GM18868 (cell line): ENCODE results near the gene PER3.

Experiments used
- ATAC-seq: cut with Tn5 transposase; IDR thresholded peaks from one replicate; pipeline ENCODE4 v1.9.1; 2021; ENCODE audit warnings: mild to moderate bottlenecking, moderate library complexity; ENCODE audit not compliant: unreplicated experiment

PER3 gene

GRCh38 chr1:7869136-7869920 is 85.2 kb downstream of the PER3 start:
- ATAC-seq, result no peak

DNA sequence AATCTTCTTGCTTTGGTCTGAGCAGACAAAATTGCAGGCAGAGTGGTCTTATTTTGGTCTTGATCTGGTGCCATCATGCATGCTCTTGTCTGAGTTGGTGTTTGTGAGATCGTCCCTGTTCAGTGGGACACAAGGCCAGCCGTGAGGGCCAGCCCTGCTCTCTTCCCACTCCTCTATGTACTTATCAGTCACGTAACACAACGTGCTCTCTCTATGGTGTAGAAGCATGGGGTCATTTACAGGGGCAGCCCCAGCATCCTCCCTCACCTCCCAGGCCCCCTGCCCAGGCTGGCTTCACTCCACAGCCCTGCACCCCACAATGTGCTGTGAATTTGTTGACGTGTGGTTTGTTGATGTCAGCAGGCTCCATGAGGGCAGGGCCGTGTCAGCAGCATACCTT is 87.0 kb downstream of the PER3 start:
- ATAC-seq, result no peak

- ATAC-seq, result no peak
Measured at GRCh38 chr1:7873801-7874795, 90.0 kb downstream of the PER3 start.

- no peak for ATAC-seq
Measured at GRCh38 chr1:7878027-7878426, 93.9 kb downstream of the PER3 start.

GRCh38 chr1:7879228-7879627 is 95.1 kb downstream of the PER3 start:
- no peak for ATAC-seq

DNA sequence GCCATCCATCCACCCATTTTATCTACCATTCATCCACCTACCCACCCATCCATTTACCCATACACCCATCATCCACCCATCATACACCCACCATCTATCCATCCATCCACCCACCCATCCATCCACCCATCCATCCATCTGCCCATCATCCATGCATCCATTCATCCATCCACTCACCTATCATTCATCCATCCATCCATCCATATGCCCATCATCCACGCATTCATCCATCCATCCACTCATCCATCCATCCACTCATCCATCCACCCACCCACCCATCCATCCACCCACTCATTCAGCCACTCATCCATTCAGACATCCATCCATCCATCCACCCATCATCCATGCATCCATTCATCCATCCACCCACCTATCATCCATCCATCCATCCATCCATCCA is 100.7 kb downstream of the PER3 start:
- no peak for ATAC-seq

DNA sequence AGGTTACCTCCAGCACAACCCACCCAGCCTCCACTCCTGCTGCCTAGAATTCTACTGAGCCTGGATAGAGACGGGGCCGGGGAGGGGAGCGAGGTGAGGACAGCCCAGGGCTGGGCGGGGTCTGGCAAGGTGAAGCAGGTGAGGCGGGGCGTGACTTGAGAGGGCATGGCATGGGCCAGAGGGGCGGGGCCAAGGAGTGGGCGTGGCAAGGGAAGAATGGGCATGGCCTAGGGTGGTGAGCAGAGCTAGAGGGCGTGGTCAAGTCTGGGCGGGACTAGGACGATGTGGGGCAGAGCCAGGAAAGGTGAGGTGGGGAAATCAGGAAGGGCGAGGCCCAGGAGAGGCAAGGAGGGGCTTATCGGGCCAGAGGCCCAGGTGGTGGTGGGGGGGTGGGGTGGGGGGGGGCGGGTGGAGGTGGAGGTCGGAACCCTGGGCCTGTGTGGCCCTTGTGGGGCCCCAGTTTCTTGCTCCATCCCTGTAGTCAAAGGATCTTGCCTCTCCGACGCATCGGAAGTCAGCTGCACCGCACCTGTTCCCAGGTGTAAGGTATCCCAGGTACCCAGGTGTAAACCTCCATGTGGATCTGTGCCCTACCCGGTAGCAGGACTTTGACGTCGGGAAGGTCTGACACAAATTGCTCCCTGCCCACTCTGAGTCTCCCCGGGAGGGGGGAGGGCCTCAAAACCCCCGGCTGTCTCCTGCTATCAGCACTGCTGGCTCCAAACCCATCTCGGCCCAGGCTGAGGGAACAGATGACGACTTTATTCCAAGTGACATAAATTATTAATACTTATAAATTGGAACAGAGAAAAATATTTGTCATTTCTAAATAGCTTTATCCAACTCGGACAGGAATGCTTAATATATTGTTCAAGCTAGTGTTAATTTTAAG is 101.7 kb downstream of the PER3 start:
- ATAC-seq, result no peak

DNA sequence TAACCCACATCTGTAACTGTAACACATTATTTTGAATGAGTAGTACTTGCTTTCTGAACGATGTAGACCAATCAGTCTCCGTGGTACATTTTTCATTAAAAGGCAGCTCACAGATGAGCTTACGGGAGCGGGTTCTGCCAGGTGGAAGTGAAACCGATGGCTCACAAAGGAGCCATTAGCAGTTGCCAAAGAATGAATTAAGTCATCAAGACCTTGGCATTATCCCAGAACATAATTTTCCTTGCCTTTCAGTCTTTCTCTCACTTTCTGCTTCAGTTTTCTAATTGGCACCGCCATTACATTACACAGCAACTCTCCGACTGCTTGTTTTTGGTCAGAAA is 102.3 kb downstream of the PER3 start:
- ATAC-seq, result no peak

GRCh38 chr1:7888248-7889081 is 104.4 kb downstream of the PER3 start:
- ATAC-seq, result no peak

DNA sequence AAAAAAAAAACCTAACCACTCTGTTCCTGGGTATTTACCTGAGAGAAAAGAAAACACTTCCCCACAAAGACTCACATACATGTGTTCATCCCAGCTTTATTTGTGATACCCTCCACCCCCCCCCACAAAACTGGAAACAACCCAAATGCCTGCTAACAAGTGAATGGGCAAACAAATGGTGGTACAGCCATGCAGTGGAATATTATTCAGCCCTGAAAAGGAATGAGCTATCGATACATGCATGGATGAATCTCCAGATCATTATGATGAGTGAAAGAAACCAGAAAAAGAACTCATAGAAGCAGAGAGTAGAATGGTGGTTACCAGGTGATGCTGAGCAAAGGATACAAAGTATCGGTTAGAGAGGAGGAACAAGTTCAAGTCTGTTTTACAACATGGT is 106.8 kb downstream of the PER3 start:
- no peak for ATAC-seq

- ATAC-seq, result no peak
Measured at GRCh38 chr1:7891804-7892203, 107.7 kb downstream of the PER3 start.

- ATAC-seq, result no peak
Measured at GRCh38 chr1:7893529-7894180, 109.6 kb downstream of the PER3 start.
